ENCODE results near the gene AKR1B15.
A peak's percentile ranks its signal among the peaks of the same experiment; 100 is the strongest.
"Not testable (repeated sequence)": the region's sequence is repeated elsewhere in the genome, so short reads cannot be mapped to it uniquely, and the experiment has no call there.

AKR1B15 gene

DNA sequence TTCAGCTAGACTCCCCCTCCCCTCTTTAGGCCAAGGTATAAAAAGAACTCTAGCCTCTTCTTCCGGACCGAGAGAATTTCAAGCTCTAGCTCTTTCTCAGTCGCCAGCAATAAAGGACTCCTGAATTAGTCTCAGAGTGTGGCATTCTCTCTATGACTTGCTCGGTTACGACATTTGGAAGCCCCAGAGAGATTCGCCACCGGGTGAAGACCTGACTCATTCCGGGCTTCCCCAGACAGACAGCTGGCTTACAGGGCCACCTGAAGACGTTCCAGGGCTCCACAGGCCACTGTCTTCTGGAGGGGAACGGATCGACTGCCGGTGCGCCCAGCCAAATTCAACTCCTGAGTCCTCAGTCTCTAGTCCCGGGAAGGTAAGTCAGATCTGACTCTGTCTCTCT, at the start of gene AKR1B15:
Gene AKR1B15 (plus strand): TSS at position 234 of the 400 bp plus-strand sequence. CDS start 15,510 bp downstream, outside the sequence.
- DNase-seq = no peak

DNA sequence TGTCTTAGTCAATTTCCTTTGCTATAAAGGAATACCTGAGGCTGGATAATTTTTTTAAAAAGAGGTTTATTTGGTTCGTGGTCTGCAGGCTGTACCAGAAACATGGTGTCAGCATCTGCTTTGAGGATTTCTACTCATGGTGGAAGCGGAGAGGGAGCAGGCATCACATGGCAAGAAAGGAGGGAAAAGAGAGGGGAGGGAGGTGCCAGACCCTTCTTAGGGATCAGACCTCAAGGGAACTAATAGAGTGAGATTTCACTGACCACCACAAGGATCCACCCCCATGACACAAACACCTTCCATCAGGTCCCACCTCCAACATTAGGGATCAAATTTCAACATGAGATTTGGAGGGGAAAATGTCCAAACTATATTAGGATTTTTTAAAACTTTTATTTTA, 48.5 kb upstream of the AKR1B15 start:
- no peak for DNase-seq

GRCh38 chr7:134500982-134501381, 47.9 kb upstream of the AKR1B15 start:
- no peak for DNase-seq

DNA sequence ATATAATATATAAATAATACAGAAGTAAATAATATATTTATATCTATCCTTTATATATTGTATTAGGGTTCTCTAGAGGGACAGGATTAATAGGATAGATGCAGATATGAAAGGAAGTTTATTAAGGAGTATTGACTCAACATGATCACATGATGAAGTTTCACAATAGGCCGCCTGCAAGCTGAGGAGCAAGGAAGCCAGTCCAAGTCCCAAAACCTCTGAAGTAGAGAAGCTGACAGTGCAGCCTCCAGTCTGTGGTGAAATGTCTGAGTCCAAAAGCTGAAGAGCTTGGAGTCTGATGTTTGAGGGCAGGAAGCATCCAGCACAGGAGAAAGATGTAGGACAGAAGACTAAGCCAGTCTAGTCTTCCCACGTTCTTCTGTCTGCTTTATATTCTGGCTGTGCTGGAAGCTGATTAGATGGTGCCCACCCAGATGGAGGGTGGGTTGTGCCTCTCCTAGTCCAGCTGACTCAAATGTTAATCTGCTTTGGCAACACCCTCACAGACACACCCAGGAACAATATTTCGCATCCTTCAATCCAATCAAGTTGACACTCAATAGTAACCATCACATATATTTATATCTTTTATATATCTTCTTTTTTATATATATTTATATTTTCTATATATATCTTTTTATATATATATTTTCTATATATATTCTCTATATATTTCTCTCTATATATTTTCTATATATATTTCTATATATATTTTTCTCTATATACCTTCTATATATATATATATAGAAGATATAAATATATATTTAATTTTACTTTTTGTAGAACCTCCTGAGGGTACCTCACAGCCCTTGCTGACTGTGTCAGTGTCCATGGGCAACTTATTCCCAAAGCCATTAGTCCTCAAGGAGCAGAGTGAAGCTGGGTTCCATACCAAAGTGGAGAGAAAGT, 46.2 kb upstream of the AKR1B15 start:
- no peak for DNase-seq

- no peak for DNase-seq
These were observed 44.2 kb upstream of the AKR1B15 start for GRCh38 chr7:134504660-134505164.

DNA sequence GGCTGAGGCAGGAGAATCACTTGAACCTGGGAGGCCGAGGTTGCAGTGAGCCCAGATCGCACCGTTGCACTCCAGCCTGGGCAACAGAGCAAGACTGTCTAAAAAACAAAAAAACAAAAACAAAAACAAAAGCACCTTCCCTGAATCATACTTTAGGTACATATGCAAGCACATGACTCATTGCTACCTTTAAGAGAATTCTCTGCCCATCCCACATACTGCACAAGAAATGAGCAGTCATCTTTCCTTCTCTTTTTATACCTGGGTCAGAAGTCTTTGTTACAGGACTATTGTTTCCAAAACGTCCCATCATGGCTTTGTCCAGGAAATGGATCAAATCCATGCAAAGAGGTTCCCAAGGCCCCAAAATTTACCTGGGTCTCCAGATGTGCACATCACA, 43.1 kb upstream of the AKR1B15 start:
- no peak for DNase-seq

DNA sequence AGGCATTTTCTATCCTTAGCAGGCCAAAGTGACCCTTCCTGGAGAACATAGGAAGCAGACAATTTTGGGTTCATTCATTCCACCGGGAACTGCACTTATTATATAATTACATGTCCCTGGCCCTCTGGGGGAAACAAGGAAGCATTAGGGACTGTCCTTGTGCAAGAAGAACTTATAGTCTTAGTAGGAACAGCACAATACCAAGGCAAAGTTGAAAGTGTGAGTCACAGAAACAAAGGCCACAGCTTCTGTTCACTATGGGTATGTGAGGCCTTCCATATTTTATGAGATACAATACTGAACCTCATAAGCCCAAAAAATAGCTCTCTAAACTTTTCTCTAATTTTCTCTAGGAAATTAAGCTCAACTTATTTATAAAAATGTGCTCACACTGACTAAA, 39.9 kb upstream of the AKR1B15 start:
- no peak for DNase-seq

DNA sequence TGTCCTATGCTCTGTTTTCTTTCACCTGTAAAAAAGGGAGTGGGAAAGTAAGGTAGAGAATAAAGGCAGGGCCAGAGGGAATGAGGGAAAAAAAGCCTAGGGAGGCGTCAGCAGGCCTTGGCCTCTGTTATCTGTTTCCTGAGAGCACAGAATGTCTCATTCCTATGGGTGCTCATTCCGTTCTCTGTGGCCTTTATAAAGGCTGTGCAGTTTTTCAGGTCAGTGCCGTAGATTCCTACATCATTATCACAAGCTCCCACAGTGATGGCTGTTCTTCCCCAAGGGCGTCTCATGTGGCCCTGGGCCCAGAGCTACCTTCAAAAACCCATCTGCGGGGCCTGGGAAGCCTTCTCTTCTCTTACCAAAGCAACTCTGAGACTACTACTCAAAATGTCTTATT, 38.3 kb upstream of the AKR1B15 start:
- no peak for DNase-seq

DNA sequence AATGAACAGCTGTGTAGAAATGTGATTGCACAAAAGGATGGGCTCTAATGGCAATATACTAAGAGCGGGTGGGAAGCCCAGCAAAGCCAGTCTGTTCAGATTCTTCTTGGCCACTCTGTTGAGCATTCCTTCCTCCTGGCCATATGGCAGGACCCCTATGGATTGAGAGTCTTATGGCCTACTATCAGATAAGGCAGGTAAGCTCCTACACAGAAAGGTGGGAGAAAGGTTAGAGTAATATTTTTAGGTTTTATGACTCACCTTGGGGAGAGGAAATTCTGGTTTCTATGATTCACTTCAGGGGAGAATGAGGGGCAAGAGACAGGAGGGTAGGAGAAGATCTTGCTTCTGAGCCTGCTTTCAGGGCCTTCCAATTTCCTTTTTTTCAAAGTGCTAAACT, 36.6 kb upstream of the AKR1B15 start:
- DNase-seq = no peak

GRCh38 chr7:134513169-134513752, 35.6 kb upstream of the AKR1B15 start:
- DNase-seq = peak; percentile 11

DNA sequence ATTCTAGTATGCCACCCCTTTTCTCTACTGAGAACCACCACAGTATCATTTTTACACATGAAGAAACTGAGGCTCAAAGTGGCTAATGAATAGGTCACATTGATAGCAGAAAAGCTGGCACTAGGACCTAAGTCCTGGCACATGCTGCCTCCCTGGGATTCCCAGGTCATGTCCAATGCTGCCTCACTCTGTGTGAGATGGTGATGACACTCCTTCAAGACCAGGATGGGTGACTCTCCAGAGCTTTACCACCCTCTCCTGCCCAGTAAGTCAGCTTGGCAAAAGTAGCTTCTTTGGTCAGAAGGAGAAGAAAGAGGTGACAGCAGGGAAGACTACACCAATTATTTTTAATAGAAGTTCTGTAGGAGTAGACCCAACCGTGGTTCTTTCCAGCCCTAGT, 34.8 kb upstream of the AKR1B15 start:
- no peak for DNase-seq

DNA sequence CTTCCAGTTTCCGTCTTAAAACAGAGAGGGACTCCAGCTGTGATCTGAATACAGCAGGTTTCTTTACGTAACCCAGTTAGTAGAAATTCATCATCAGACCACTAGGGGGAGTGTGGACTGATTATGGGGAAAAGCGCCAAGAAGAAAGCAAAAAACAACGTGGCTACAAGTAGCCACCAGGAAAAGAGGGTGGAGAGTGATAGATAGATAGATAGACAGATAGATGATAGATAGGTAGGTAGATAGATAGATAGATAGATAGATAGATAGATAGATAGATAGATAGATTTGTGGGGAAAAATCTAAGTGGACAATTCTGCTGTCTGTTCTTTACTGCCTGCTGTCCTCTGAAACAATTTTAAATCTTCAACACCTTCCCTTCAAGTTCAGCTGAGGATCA, 34.2 kb upstream of the AKR1B15 start:
- DNase-seq = peak; percentile 6

DNA sequence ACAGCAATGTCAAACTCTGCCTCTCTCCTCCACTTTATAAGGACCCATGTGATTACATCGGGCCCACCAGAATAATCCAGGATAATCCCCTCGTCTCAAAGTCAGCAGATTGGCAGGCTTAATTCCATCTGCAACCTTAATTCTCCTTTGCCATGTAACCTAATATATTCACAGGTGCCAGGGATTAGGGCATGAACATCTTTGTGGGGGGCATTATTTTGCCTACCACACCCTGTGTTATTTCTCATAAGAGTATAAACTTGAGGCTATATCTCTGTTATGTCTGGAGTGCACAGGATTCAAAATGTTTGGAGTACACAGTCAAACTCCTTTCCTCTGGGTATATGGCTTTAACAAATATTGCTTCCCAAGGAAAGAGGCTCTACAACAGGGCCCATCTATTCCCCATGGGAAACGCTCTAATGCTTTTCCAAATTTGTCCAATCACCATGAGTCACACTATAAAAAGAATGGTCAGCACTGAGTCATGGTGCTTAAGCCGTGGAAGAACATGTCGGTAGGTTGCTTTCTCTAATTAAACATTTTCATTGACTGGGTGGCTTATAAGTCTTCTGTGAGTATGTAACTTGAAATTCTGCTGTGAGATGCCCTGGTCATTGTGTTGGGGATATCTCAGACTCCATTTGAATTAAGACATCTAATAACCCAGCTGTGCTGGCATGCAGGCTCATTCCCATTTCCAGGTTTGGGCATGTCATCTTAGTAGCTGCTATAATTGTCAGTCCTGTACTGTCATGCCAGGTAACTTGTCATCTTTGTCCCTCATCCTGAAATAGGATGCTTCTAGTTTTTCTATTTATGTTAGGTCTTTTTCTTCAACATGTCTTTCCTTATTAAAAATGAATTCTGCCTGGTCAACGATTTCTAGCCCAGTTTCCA, 33.1 kb upstream of the AKR1B15 start:
- DNase-seq = no peak

- DNase-seq = no peak
These were observed 28.8 kb upstream of the AKR1B15 start for GRCh38 chr7:134520130-134520529.

DNA sequence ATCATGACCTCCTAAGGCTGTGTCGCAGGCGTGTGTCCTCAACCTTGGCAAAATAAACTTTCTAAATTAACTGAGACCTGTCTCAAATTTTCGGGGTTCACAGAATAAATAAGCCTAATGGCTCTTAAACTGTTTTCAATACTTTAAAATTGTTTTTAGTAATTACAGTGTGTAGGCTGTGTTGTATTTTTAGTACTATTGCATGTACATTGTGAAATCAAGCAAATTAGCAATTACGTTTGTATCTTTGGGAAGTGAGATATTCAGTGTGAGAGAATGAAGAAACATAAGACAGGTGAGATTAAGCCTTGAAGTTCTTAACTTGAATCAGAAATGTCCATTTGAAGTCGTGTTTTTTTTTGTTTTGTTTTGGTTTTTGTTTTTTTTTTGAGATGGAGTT, 26.3 kb upstream of the AKR1B15 start:
- DNase-seq = no peak

DNA sequence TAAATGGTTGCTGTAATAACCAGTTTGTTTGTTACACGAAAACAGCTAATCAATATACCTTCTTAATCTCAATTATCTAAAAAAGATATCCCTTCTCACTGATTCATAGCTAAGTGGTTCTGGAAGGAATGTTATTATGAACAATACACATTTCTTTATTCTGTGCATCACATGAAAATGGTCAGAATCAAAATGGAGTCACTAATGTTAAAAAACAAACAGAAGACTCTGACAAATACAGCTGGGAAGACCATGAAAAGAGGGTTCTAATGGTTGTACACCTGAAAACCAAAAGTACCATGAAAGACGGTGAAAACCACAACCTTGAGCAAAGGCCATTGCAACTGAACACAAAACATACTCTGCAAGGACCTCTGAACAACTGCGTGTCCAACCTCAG, 23.5 kb upstream of the AKR1B15 start:
- DNase-seq = not testable (repeated sequence)

GRCh38 chr7:134526552-134527248, 22.2 kb upstream of the AKR1B15 start:
- not testable (repeated sequence) for DNase-seq

DNA sequence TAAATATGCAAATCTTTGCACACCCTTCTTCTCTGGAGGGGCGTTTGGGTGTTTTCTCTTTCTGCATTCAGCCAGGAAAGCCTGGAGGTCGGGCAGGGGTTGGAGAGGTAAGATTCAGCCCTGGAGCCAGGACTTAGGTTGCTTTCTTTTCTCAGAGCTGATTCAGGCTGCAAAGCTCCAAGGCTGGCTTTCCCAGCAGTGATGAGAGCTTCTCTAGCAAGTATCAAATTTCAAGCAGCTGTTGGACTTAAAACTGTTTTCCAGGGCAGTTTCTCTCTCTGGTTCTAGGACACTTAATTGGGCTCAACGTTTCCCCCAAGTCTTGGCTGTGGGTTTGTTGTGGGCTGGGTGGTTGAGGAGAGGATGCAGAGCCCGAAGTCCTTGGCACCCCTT, 20.9 kb upstream of the AKR1B15 start:
- DNase-seq = no peak

GRCh38 chr7:134528749-134529148, 20.2 kb upstream of the AKR1B15 start:
- DNase-seq = no peak

GRCh38 chr7:134530460-134530859, 18.4 kb upstream of the AKR1B15 start:
- DNase-seq = no peak

- no peak for DNase-seq
These were observed 16.5 kb upstream of the AKR1B15 start for GRCh38 chr7:134532180-134532953.

DNA sequence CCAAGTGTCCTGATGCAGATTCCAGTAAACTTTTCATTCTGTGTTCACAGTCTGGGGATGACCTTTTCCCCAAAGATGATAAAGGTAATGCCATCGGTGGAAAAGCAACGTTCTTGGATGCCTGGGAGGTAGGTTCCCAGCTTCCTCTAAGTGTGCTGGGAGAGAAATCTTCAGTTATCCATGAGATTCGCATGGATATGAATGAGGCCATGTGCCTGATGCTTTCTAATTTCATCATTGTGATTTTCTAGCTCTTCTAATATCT, 16.0 kb upstream of the AKR1B15 start:
- no peak for DNase-seq

Measured in activated gamma-delta T cell treated with Interleukin-2 at 50 U/mL for 16 hours (primary cell).